Upper lobe of left lung (tissue), 4 donors: Measurements from ENCODE around the gene CNTLN.

ENCODE experiments used
- CTCF ChIP-seq, 6 experiments: fragments of 450-650 bp in 4 of 6; fragments of 200-600 bp in 2 of 6; sonication (generic) in 2 of 6; IDR thresholded peaks; one replicate each; pipeline ENCODE4 v1.5.1; 2016 to 2019; ENCODE audit warnings: antibody characterized with exemption in 6 of 6
- POLR2A ChIP-seq, 4 donors: fragments of 450-650 bp; IDR thresholded peaks; one replicate each; pipeline ENCODE4 v1.5.1; 2016 to 2017; ENCODE audit warnings: antibody characterized with exemption in 4 of 4, mild to moderate bottlenecking in 2 of 4

GRCh38 chr9:17367035-17367434 is 232.2 kb downstream of the CNTLN start:
- no peak for TF ChIP-seq CTCF (IDR thresholded peaks at IDR 0.05)
- no peak for TF ChIP-seq POLR2A (IDR thresholded peaks at IDR 0.05)
